Esophagus squamous epithelium (tissue), 5 donors: ENCODE results near the gene DYNC1I1. TPM values are rescaled to one million over a fixed set of nuclear protein-coding genes. Genes with fewer than 3 reads are reported as not detected.

ENCODE experiments used
- DNase-seq: peaks from one replicate; lab custom pipeline; 2025; lab: John Stamatoyannopoulos, UW
- H3K27ac ChIP-seq, 4 donors: fragments of 200-600 bp; sonication (generic); one replicate each; pipeline ENCODE4 v1.5.1; 2016 to 2019; ENCODE audit warnings: mild to moderate bottlenecking in 1 of 4
- H3K27me3 ChIP-seq, 4 donors: fragments of 200-600 bp; sonication (generic); 1 replicate in 3 of 4; 2 replicates in 1 of 4; pipeline versions ENCODE4 v1.5.1 to v1.6.0; 2017 to 2021; ENCODE audit warnings: antibody characterized with exemption in 1 of 4
- H3K36me3 ChIP-seq, 3 donors: fragments of 200-600 bp; sonication (generic); one replicate each; pipeline ENCODE4 v1.5.1; 2016 to 2019
- H3K4me1 ChIP-seq, 3 donors: fragments of 200-600 bp; sonication (generic); one replicate each; pipeline ENCODE4 v1.5.1; 2017 to 2019
- H3K4me3 ChIP-seq, 4 donors: fragments of 200-600 bp; sonication (generic); 1 replicate in 3 of 4; 2 replicates in 1 of 4; pipeline ENCODE4 v1.5.1; 2016 to 2019; ENCODE audit warnings: mild to moderate bottlenecking in 2 of 4, moderate library complexity in 1 of 4
- H3K9me3 ChIP-seq, 3 donors: fragments of 200-600 bp; sonication (generic); one replicate each; pipeline ENCODE4 v1.5.1; 2016 to 2019
- CTCF ChIP-seq, 6 experiments: fragments of 450-650 bp in 4 of 6; fragments of 200-600 bp in 2 of 6; sonication (generic) in 2 of 6; IDR thresholded peaks; one replicate each; pipeline ENCODE4 v1.5.1; 2016 to 2019; ENCODE audit warnings: antibody characterized with exemption in 6 of 6, mild to moderate bottlenecking in 4 of 6, moderate library complexity in 4 of 6
- POLR2A ChIP-seq, 4 donors: fragments of 450-650 bp; IDR thresholded peaks; one replicate each; pipeline ENCODE4 v1.6.1; 2017; ENCODE audit warnings: antibody characterized with exemption in 4 of 4, mild to moderate bottlenecking in 4 of 4, moderate library complexity in 3 of 4
- WGBS, 2 donors: methylation state at CpG; one replicate each; pipeline ENCODE4 v1.1.5; 2018; 5-methylcytosine and 5-hydroxymethylcytosine counted together
- intact Hi-C: fragments of 100-400 bp; cut with DNase I; formaldehyde crosslinking; loops from one replicate; pipeline ENCODE4 v1.15.0; 2022
- total RNA-seq, 4 donors: library from RNA; depleted of rRNA; stranded (reverse); fragments of >200 nt; gene quantifications; one replicate each; pipeline ENCODE4 v1.1.0, GENCODE V29; 2016
- donor health status: DM: yes; HTN: yes; CAD: no.

Gene DYNC1I1
- total RNA-seq, 4 donors from 2014 or later, result 2.0 to 8.0 (median 2.4) TPM

GRCh38 chr7:96089511-96089910 lies 317.2 kb downstream of the DYNC1I1 start:
- Histone ChIP-seq H3K36me3 (no peaks in the 10 kb centered on the region), H3K9me3 (no peaks in the 10 kb centered on the region), H3K4me3 (no peak overlapping the region), H3K4me1 (no peaks in the 10 kb centered on the region), H3K27ac (no peak overlapping the region), H3K27me3 (peaks cover 0 to 4% (median 0%) of the 10 kb centered on the region in 4 donors)
- intact Hi-C loops, result no loop called here
- WGBS, 2 donors, result 71% methylated on average over 3 of the region's 3 CpGs
- TF ChIP-seq CTCF (IDR thresholded peaks at IDR 0.05) (no peak), POLR2A (IDR thresholded peaks at IDR 0.05) (no peak)
- DNase-seq, result no peak

GRCh38 chr7:96090756-96091155 lies 318.4 kb downstream of the DYNC1I1 start:
- no peak for TF ChIP-seq POLR2A (IDR thresholded peaks at IDR 0.05)
- TF ChIP-seq CTCF (IDR thresholded peaks at IDR 0.05), result no peak
- H3K4me1 ChIP-seq, result no peaks in the 10 kb centered on the region
- no peak overlapping the region for H3K27ac ChIP-seq
- peaks cover 0 to 4% (median 0%) of the 10 kb centered on the region in 4 donors for H3K27me3 ChIP-seq
- DNase-seq, result no peak
- WGBS, 2 donors, result 79 to 85% methylated on average over 6 of the region's 6 CpGs
- no peaks in the 10 kb centered on the region for H3K9me3 ChIP-seq
- H3K36me3 ChIP-seq, result no peaks in the 10 kb centered on the region
- intact Hi-C loops, result no loop called here
- H3K4me3 ChIP-seq, result no peak overlapping the region

- no peaks in the 10 kb centered on the region for H3K36me3 ChIP-seq
- TF ChIP-seq POLR2A (IDR thresholded peaks at IDR 0.05) (no peak), CTCF (IDR thresholded peaks at IDR 0.05) (no peak)
- H3K27me3 ChIP-seq, result peaks cover 0 to 4% (median 0%) of the 10 kb centered on the region in 4 donors
- H3K9me3 ChIP-seq, result no peaks in the 10 kb centered on the region
- H3K4me1 ChIP-seq, result no peaks in the 10 kb centered on the region
- no peak for DNase-seq
- H3K27ac ChIP-seq, result no peak overlapping the region
- 10 to 14% methylated on average over 1 of the region's 1 CpG for WGBS, 2 donors
- no peak overlapping the region for H3K4me3 ChIP-seq
- intact Hi-C loops, result no loop called here
Observed at GRCh38 chr7:96093435-96093834, 321.1 kb downstream of the DYNC1I1 start.

GRCh38 chr7:96097835-96098234 lies 325.5 kb downstream of the DYNC1I1 start:
- Histone ChIP-seq H3K36me3 (no peaks in the 10 kb centered on the region), H3K4me1 (no peaks in the 10 kb centered on the region), H3K4me3 (no peak overlapping the region), H3K9me3 (no peaks in the 10 kb centered on the region), H3K27me3 (no peaks in the 10 kb centered on the region), H3K27ac (no peak overlapping the region)
- DNase-seq, result no peak
- intact Hi-C loops, result no loop called here
- WGBS, 2 donors, result 25 to 38% methylated on average over 2 of the region's 2 CpGs
- TF ChIP-seq POLR2A (IDR thresholded peaks at IDR 0.05), result no peak
- no peak for TF ChIP-seq CTCF (IDR thresholded peaks at IDR 0.05)

GRCh38 chr7:96100737-96101136 lies 328.4 kb downstream of the DYNC1I1 start:
- no peaks in the 10 kb centered on the region for H3K9me3 ChIP-seq
- H3K4me3 ChIP-seq, result no peak overlapping the region
- H3K27me3 ChIP-seq, result no peaks in the 10 kb centered on the region
- H3K27ac ChIP-seq, result no peak overlapping the region
- WGBS, 2 donors, result 65 to 75% methylated on average over 1 of the region's 1 CpG
- intact Hi-C loops, result no loop called here
- TF ChIP-seq CTCF (IDR thresholded peaks at IDR 0.05) (no peak), POLR2A (IDR thresholded peaks at IDR 0.05) (no peak)
- DNase-seq, result no peak
- H3K36me3 ChIP-seq, result no peaks in the 10 kb centered on the region
- H3K4me1 ChIP-seq, result no peaks in the 10 kb centered on the region
